Erythroblast (primary cell): ENCODE measurements around the gene BMP7.

Experiments used
- DNase-seq, 2 experiments: peaks; one replicate each; lab custom pipeline; 2025; lab: John Stamatoyannopoulos, UW
- GATA1 ChIP-seq: IDR thresholded peaks from 2 replicates; pipeline ENCODE4 v1.6.1; 2011; ENCODE audit warnings: low read depth, mild to moderate bottlenecking, control low read depth, low read length, moderate library complexity
- POLR2A ChIP-seq: IDR thresholded peaks from 2 replicates; pipeline ENCODE4 v1.6.1; 2011; ENCODE audit warnings: mild to moderate bottlenecking, low read length

The BMP7 gene

GRCh38 chr20:57179265-57179664, 87.2 kb downstream of the BMP7 start:
- no peak for DNase-seq
- TF ChIP-seq POLR2A: no peak
- TF ChIP-seq GATA1: no peak

GRCh38 chr20:57178582-57179111, 87.8 kb downstream of the BMP7 start:
- TF ChIP-seq POLR2A (no peak), GATA1 (no peak)
- DNase-seq: no peak

- TF ChIP-seq GATA1 (no peak), POLR2A (no peak)
- no peak for DNase-seq
These were observed 88.7 kb downstream of the BMP7 start for GRCh38 chr20:57177636-57178280.

- TF ChIP-seq GATA1 (no peak), POLR2A (no peak)
- DNase-seq: no peak
These were observed 89.6 kb downstream of the BMP7 start for GRCh38 chr20:57176842-57177241.

- DNase-seq: no peak
These were observed 90.9 kb downstream of the BMP7 start for GRCh38 chr20:57175397-57176010.

GRCh38 chr20:57174737-57175136, 91.7 kb downstream of the BMP7 start:
- no peak for DNase-seq
- TF ChIP-seq GATA1 (no peak), POLR2A (no peak)

More at GRCh38 chr20:57175397-57176010, 90.9 kb downstream of the BMP7 start:
- TF ChIP-seq POLR2A: no peak
- no peak for TF ChIP-seq GATA1

- TF ChIP-seq POLR2A (no peak), GATA1 (no peak)
- no peak for DNase-seq
These were observed 92.5 kb downstream of the BMP7 start for GRCh38 chr20:57173986-57174385.

- no peak for DNase-seq
- TF ChIP-seq GATA1 (no peak), POLR2A (no peak)
These were observed 93.4 kb downstream of the BMP7 start for GRCh38 chr20:57173041-57173440.

- TF ChIP-seq POLR2A (no peak), GATA1 (no peak)
- DNase-seq: no peak
These were observed 96.1 kb downstream of the BMP7 start for GRCh38 chr20:57170343-57170742.

- no peak for TF ChIP-seq GATA1
- no peak for TF ChIP-seq POLR2A
These were observed 97.3 kb downstream of the BMP7 start for GRCh38 chr20:57169162-57169561.

GRCh38 chr20:57167971-57168701, 98.3 kb downstream of the BMP7 start:
- DNase-seq: no peak

More at GRCh38 chr20:57169162-57169561, 97.3 kb downstream of the BMP7 start:
- DNase-seq: no peak

GRCh38 chr20:57167292-57167655, 99.2 kb downstream of the BMP7 start:
- DNase-seq: no peak
- TF ChIP-seq POLR2A: no peak
- no peak for TF ChIP-seq GATA1

More at GRCh38 chr20:57167971-57168701, 98.3 kb downstream of the BMP7 start:
- no peak for TF ChIP-seq GATA1
- TF ChIP-seq POLR2A: no peak

GRCh38 chr20:57166568-57167291, 99.7 kb downstream of the BMP7 start:
- DNase-seq: no peak

More at GRCh38 chr20:57166568-57167291, 99.7 kb downstream of the BMP7 start:
- TF ChIP-seq GATA1 (no peak), POLR2A (no peak)
